GM12878 (cell line): ENCODE data around the gene HJURP. TPM values are rescaled to one million over a fixed set of nuclear protein-coding genes. Genes with fewer than 3 reads are reported as not detected.

ENCODE experiments used
- ATAC-seq: fragments of 200-7000 bp; cut with Tn5 transposase; 3 replicates; pipeline ENCODE4 v1.9.1; 2020; ENCODE audit warnings: mild to moderate bottlenecking, moderate library complexity
- BruUV-seq: library from RNA; stranded (reverse); fragments of 400-500 nt; replicated peaks from 2 replicates; lab custom pipeline; 2021; lab: Mats Ljungman, UMichigan
- CTCF ChIA-PET: fragments of 300-600 bp; sonication (Branson Sonifier 250); formaldehyde crosslinking; extraction: SDS; loops from one replicate; lab custom pipeline; 2021; ENCODE audit warnings: inconsistent platforms; lab: Yijun Ruan, JAX
- POLR2A ChIA-PET: fragments of 350-600 bp; formaldehyde crosslinking; extraction: SDS; loops from one replicate; lab custom pipeline; 2021; ENCODE audit warnings: inconsistent platforms; lab: Charles Lee
- RAD21 ChIA-PET: fragments of 300-600 bp; sonication (Branson Sonifier 250); formaldehyde crosslinking; loops from one replicate; lab custom pipeline; 2023; ENCODE audit warnings: antibody characterized with exemption; ENCODE audit not compliant: unreplicated experiment; lab: Charles Lee
- SMC1A ChIA-PET: fragments of 300-600 bp; sonication (Branson Sonifier 250); formaldehyde crosslinking; loops from one replicate; lab custom pipeline; 2023; ENCODE audit not compliant: unreplicated experiment, uncharacterized antibody; lab: Charles Lee
- DNase-seq: peaks from one replicate; pipeline ENCODE4 v3.0.0-alpha.2; 2011; ENCODE audit warnings: low read depth, low spot score
- FAIRE-seq: peaks from 3 replicates; lab custom pipeline; 2011; peaks lifted over from hg19 to GRCh38; lab: Jason Lieb, UNC
- H2AFZ ChIP-seq: 2 replicates; pipeline ENCODE4 v1.6.0; 2011; ENCODE audit warnings: low read depth, low read length, control low read depth; ENCODE audit not compliant: control insufficient read depth
- H3K27ac ChIP-seq: 2 replicates; pipeline ENCODE4 v1.5.1; 2011; ENCODE audit warnings: control low read depth; ENCODE audit not compliant: control insufficient read depth, insufficient read depth
- H3K27me3 ChIP-seq, 2 experiments: replicated peaks in 1 of 2; 2 replicates each; pipeline versions ENCODE4 v1.6.0 to v1.6.1; 2011; ENCODE audit warnings: low read length in 1 of 2; ENCODE audit not compliant: control insufficient read depth in 2 of 2, insufficient read depth in 2 of 2
- H3K36me3 ChIP-seq, 2 experiments: 2 replicates each; pipeline ENCODE4 v1.5.1; 2011; ENCODE audit warnings: low read length in 1 of 2; ENCODE audit not compliant: control insufficient read depth in 2 of 2, insufficient read depth in 2 of 2
- H3K4me1 ChIP-seq: 2 replicates; pipeline ENCODE4 v1.6.1; 2011; ENCODE audit warnings: mild to moderate bottlenecking, low read length, moderate library complexity, mixed read lengths; ENCODE audit not compliant: control insufficient read depth, insufficient read depth
- H3K4me2 ChIP-seq: 2 replicates; pipeline ENCODE4 v1.6.0; 2011; ENCODE audit warnings: control low read depth; ENCODE audit not compliant: control insufficient read depth, insufficient read depth
- H3K4me3 ChIP-seq: fragments of 200-600 bp; sonication (generic); 2 replicates; pipeline ENCODE4 v1.5.1; 2016
- H3K79me2 ChIP-seq: 2 replicates; pipeline ENCODE4 v1.6.0; 2011; ENCODE audit warnings: low read length; ENCODE audit not compliant: control insufficient read depth, insufficient read depth
- H3K9ac ChIP-seq: 2 replicates; pipeline ENCODE4 v1.8.0; 2011; ENCODE audit warnings: low read length, control low read depth, mixed read lengths; ENCODE audit not compliant: control insufficient read depth, insufficient read depth
- H3K9me3 ChIP-seq: replicated peaks from 3 replicates; pipeline ENCODE4 v1.5.1; 2011; ENCODE audit warnings: mild to moderate bottlenecking, low read length; ENCODE audit not compliant: control insufficient read depth, insufficient read depth
- H4K20me1 ChIP-seq: 2 replicates; pipeline ENCODE4 v1.6.0; 2011; ENCODE audit not compliant: control insufficient read depth, insufficient read depth
- GABPA ChIP-seq: IDR thresholded peaks from 2 replicates; pipeline ENCODE4 v1.6.1; 2014; ENCODE audit warnings: antibody characterized with exemption, low read depth, mild to moderate bottlenecking, inconsistent platforms
- IKZF1 ChIP-seq: fragments of 450-650 bp; conservative IDR thresholded peaks from 2 replicates; pipeline ENCODE4 v1.6.1; 2017; ENCODE audit warnings: antibody characterized with exemption, mild to moderate bottlenecking
- RELA ChIP-seq: fragments of 450-650 bp; IDR thresholded peaks from 2 replicates; pipeline ENCODE4 v1.8.0; 2014; ENCODE audit warnings: borderline replicate concordance; ENCODE audit not compliant: partially characterized antibody
- WGBS: methylation state at CpG from one replicate; pipeline ENCODE4 v1.1.6; 2016; ENCODE audit warnings: low lambda C conversion rate; ENCODE audit not compliant: insufficient replicate concordance, insufficient coverage; ENCODE audit errors: missing lambda C conversion rate; 5-methylcytosine and 5-hydroxymethylcytosine counted together
- in situ Hi-C: fragments of 300-500 bp; cut with MboI; formaldehyde crosslinking; loops from 9 replicates; pipeline ENCODE4 v1.14.3; 2018; ENCODE audit warnings: mixed read lengths
- intact Hi-C: fragments of 100-400 bp; cut with micrococcal nuclease; formaldehyde crosslinking; loops from one replicate; pipeline ENCODE4 v1.14.2; 2022; ENCODE audit not compliant: unreplicated experiment
- polyA plus RNA-seq, 11 experiments: library from polyadenylated mRNA; depleted of rRNA in 4 of 11; unstranded in 6 of 11; stranded (reverse) in 5 of 11; fragments of >200 nt; fragmentation: Nextera tagmentation in 4 of 11; fragmentation: Illumina TruSeq in 1 of 11; extraction: Ambion mirVana in 4 of 11; extraction: Trizol in 1 of 11; gene quantifications; 1 replicate in 1 of 11; 2 replicates in 10 of 11; pipeline versions ENCODE4 v1.2.1 to v1.2.3, GENCODE V29; 2011 to 2016; ENCODE audit warnings: inconsistent platforms in 2 of 11, missing spikeins in 2 of 11, low read depth in 1 of 11
- total RNA-seq, 4 experiments: library from RNA; depleted of rRNA in 3 of 4; stranded (reverse); fragments of >200 nt in 3 of 4; fragmentation: Illumina TruSeq in 1 of 4; extraction: Trizol in 1 of 4; gene quantifications; 2 replicates each; pipeline versions ENCODE4 v1.2.1 to v1.2.3, GENCODE V29; 2013 to 2021

HJURP gene
- total and polyA plus RNA-seq, 10 of the 15 experiments (the other 5 are each of a cell fraction or from before 2014, with no cell fraction given), result 12.7 to 68.9 (median 44.4) TPM

DNA sequence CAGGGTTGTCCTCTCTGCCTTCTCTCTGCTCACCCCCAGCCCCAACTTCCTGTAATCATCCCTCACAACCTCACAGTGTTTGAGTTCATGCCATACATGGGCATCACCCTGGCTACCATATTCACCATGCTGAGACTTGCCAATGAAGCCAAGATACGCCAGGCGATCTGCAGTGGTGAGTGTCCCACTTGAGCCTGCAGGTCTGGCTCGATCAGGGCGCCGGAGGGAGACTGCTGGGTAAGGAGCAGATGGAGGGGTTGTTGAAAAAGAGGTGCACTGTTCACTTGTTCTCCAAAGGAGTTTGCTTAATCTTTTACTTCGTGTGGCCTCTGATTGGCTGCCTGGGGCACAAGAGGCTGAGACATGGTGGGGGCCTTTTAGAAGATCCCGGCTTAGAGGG is 61.6 kb downstream of the HJURP start:
- Histone ChIP-seq H2AFZ (no peak overlapping the region), H3K9me3 (no peaks in the 10 kb centered on the region), H3K79me2 (no peaks in the 10 kb centered on the region), H3K9ac (no peak overlapping the region), H4K20me1 (no peaks in the 10 kb centered on the region), H3K4me3 (no peak overlapping the region), H3K4me1 (no peaks in the 10 kb centered on the region), H3K27ac (no peak overlapping the region), H3K4me2 (no peak overlapping the region), H3K27me3 (no peaks in the 10 kb centered on the region; a peak in 1 of 4 replicates), H3K36me3 (no peaks in the 10 kb centered on the region)
- in situ Hi-C loops (no loop called here), intact Hi-C loops (no loop called here)
- ChIA-PET POLR2A (no interaction called here), CTCF (no interaction called here), RAD21 (no interaction called here), SMC1A (no interaction called here)
- no peak for TF ChIP-seq RELA
- no peak for TF ChIP-seq IKZF1
- no peak for DNase-seq
- no peak for ATAC-seq
- BruUV-seq, result no TSS peak
- WGBS, result 30% methylated on average over 7 of the region's 7 CpGs
- no peak for FAIRE-seq

DNA sequence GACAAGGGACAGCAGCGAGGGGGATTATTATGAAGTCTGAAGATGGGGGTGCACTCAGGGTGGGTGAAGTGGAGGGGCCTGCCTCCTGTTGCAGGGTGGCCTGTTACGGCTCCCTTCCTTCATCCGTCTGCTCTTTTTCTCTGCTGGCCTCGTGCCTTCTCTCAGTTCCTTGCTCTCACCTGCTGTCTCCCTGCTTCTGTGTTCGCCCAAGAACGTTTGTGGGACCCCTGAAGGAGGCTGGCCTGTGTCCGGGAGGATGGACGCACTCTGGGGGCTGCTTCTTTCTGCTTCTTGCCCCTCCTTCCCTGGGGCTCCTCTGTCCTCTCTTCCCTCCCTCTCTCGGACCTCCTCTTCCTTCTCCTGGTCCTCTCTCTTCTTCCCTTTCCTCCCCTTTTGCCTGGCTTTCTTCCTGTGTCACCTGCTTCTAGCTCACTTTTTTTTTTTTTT is 62.4 kb downstream of the HJURP start:
- H4K20me1 ChIP-seq, result no peaks in the 10 kb centered on the region
- 14% methylated on average over 7 of the region's 9 CpGs for WGBS
- intact Hi-C loops (no loop called here), in situ Hi-C loops (no loop called here)
- no peak overlapping the region for H3K4me2 ChIP-seq
- ChIA-PET SMC1A (no interaction called here), POLR2A (no interaction called here), CTCF (no interaction called here), RAD21 (no interaction called here)
- no peak overlapping the region for H3K4me3 ChIP-seq
- no peak for ATAC-seq
- no peak for TF ChIP-seq GABPA
- no peak overlapping the region for H2AFZ ChIP-seq
- FAIRE-seq, result no peak
- H3K79me2 ChIP-seq, result no peaks in the 10 kb centered on the region
- H3K9me3 ChIP-seq, result no peaks in the 10 kb centered on the region
- no peaks in the 10 kb centered on the region for H3K4me1 ChIP-seq
- no TSS peak for BruUV-seq
- DNase-seq, result no peak
- no peak overlapping the region for H3K9ac ChIP-seq
- no peaks in the 10 kb centered on the region; a peak in 1 of 4 replicates for H3K27me3 ChIP-seq
- no peaks in the 10 kb centered on the region for H3K36me3 ChIP-seq
- no peak overlapping the region for H3K27ac ChIP-seq
